ENCODE measurements around the gene EXOC4.

GRCh38 chr7:133371616-133372015, 118.7 kb downstream of the EXOC4 start:
- TF ChIP-seq, protein P1, sequence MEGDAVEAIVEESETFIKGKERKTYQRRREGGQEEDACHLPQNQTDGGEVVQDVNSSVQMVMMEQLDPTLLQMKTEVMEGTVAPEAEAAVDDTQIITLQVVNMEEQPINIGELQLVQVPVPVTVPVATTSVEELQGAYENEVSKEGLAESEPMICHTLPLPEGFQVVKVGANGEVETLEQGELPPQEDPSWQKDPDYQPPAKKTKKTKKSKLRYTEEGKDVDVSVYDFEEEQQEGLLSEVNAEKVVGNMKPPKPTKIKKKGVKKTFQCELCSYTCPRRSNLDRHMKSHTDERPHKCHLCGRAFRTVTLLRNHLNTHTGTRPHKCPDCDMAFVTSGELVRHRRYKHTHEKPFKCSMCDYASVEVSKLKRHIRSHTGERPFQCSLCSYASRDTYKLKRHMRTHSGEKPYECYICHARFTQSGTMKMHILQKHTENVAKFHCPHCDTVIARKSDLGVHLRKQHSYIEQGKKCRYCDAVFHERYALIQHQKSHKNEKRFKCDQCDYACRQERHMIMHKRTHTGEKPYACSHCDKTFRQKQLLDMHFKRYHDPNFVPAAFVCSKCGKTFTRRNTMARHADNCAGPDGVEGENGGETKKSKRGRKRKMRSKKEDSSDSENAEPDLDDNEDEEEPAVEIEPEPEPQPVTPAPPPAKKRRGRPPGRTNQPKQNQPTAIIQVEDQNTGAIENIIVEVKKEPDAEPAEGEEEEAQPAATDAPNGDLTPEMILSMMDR (IDR thresholded peaks at IDR 0.05; ENCODE audit: extremely low read depth in 1 of 2, insufficient read depth in 1 of 2, low read depth in 1 of 2, low read length in 2 of 2), result no peak
- TF ChIP-seq MAX (IDR thresholded peaks at IDR 0.05; ENCODE audit: insufficient read depth, insufficient read length), result no peak
- TF ChIP-seq EZH2 (IDR thresholded peaks at IDR 0.05; ENCODE audit: borderline replicate concordance, low read depth, low read length, severe bottlenecking), result no peak
